Stomach (tissue), 9 donors: ENCODE results near the gene TMEM258. TPM values are rescaled to one million over a fixed set of nuclear protein-coding genes. Genes with fewer than 3 reads are reported as not detected.

Experiments
- DNase-seq, 2 donors: peaks; one replicate each; pipeline versions ENCODE4 v3.0.0 to v3.0.0-alpha.2; 2013 to 2019
- H3K27ac ChIP-seq, 5 donors: fragments of 200-600 bp in 4 of 5; sonication (generic) in 4 of 5; one replicate each; pipeline ENCODE4 v1.5.1; 2013 to 2019; ENCODE audit warnings: mild to moderate bottlenecking in 1 of 5, moderate library complexity in 1 of 5
- H3K27me3 ChIP-seq, 3 donors: fragments of 200-600 bp; sonication (generic); one replicate each; pipeline ENCODE4 v1.5.1; 2017 to 2019; ENCODE audit warnings: mixed run types in 1 of 3
- H3K36me3 ChIP-seq, 4 donors: fragments of 200-600 bp; sonication (generic); 1 replicate in 3 of 4; 2 replicates in 1 of 4; pipeline ENCODE4 v1.5.1; 2016 to 2019
- H3K4me1 ChIP-seq, 4 donors: fragments of 200-600 bp; sonication (generic); one replicate each; pipeline ENCODE4 v1.5.1; 2016 to 2019
- H3K4me3 ChIP-seq, 4 donors: fragments of 200-600 bp; sonication (generic) in 3 of 4; one replicate each; pipeline ENCODE4 v1.5.1; 2016 to 2019; ENCODE audit warnings: mild to moderate bottlenecking in 1 of 4
- H3K9me3 ChIP-seq, 4 donors: fragments of 200-600 bp; sonication (generic); one replicate each; pipeline ENCODE4 v1.5.1; 2016 to 2019
- EP300 ChIP-seq: sonication (generic); formaldehyde crosslinking; IDR thresholded peaks from one replicate; pipeline ENCODE4 v1.6.1; 2017; ENCODE audit warnings: antibody characterized with exemption
- POLR2A ChIP-seq, 4 donors: fragments of 450-650 bp; IDR thresholded peaks; one replicate each; pipeline ENCODE4 v1.6.1; 2016; ENCODE audit warnings: antibody characterized with exemption in 4 of 4, control low read depth in 2 of 4, mild to moderate bottlenecking in 1 of 4, moderate library complexity in 1 of 4
- POLR2AphosphoS5 ChIP-seq, 3 donors: sonication (generic); formaldehyde crosslinking; IDR thresholded peaks; one replicate each; pipeline ENCODE4 v1.6.1; 2016; ENCODE audit warnings: antibody characterized with exemption in 3 of 3
- WGBS, 5 donors: extraction: QIAGEN DNeasy Blood & Tissue Kit in 3 of 5; methylation state at CpG; one replicate each; pipeline versions ENCODE4 v1.1.5 to v1.1.7; 2013 to 2018; 5-methylcytosine and 5-hydroxymethylcytosine counted together
- intact Hi-C: fragments of 100-400 bp; cut with DNase I; formaldehyde crosslinking; loops from one replicate; pipeline ENCODE4 v1.15.1; 2023; ENCODE audit warnings: low total_unique reads
- polyA plus RNA-seq, 3 donors: library from polyadenylated mRNA; stranded (reverse); fragments of 200-250 nt; gene quantifications; one replicate each; pipeline ENCODE4 v1.2.3, GENCODE V29; 2013
- total RNA-seq, 5 donors: library from RNA; depleted of rRNA; stranded (reverse); fragments of >200 nt; gene quantifications; one replicate each; pipeline versions ENCODE4 v1.1.0 to v1.2.3, GENCODE V29; 2014 to 2016
- TF ChIP-seq, protein P1 (sequence below), 7 experiments: fragments of 450-650 bp in 4 of 7; fragments of 200-600 bp in 3 of 7; sonication (generic) in 3 of 7; IDR thresholded peaks; one replicate each; pipeline ENCODE4 v1.5.1; 2016 to 2019; ENCODE audit warnings: antibody characterized with exemption in 7 of 7, control low read depth in 2 of 7, mild to moderate bottlenecking in 1 of 7
- donor health status: healthy with polysubstance abuse.
- donor health status: Bipolar disorder and iron deficiency.
- donor health status: healthy.

TMEM258 gene
- total and polyA plus RNA-seq, 8 donors: 24.1 to 274 (median 50.3) TPM; not detected in 1

DNA sequence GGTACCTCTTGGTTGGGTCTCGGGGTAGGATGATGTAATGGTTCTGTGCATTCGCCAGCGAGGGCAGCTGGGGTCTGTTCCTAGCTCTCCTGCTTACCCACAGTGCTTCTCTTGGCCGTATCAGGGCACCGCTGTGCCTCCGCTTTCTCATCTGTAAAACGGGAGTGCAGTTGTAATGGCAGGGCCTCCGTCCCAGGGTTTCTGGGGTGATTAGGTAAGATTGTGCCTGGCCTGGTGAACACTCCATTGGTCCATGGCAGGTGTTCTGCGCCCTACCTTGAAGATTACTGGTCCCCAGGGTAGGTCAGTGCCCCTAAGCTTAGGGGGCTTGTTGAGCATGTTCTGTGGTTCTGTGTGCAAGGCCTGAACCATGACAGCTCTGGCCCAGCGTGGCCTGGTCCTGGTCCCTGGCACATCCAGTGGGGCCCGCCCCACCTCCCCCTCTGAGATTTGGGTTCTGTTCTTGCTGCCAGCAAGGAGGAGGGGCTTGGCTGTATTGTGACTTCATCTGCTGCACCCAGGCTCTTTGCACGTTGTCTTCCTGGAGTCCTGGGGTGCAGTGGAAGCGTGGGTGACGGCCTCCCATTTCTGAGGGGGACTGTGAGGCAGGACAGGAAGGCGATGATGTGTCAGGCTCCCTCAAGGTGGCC lies 35.1 kb downstream of the TMEM258 start:
- Histone ChIP-seq H3K27ac (peak overlapping the region; percentile 89 to 93 (median 91)), H3K27me3 (peaks cover 0 to 32% (median 0%) of the 10 kb centered on the region in 3 donors), H3K36me3 (no peaks in the 10 kb centered on the region), H3K9me3 (no peaks in the 10 kb centered on the region), H3K4me1 (peaks cover 38 to 71% (median 67%) of the 10 kb centered on the region in 4 donors), H3K4me3 (peak overlapping the region in 2 of 4 donors; percentile 13 to 31)
- 41 to 61% (median 43%) methylated on average over 13 to 15 of the region's 15 CpGs for WGBS, 5 donors
- DNase-seq: peak in 1 of 2 donors; percentile 72
- intact Hi-C loops: no loop called here
- TF ChIP-seq POLR2AphosphoS5 (IDR thresholded peaks at IDR 0.05): peak in 1 of 3 donors; percentile 21
- TF ChIP-seq POLR2A (IDR thresholded peaks at IDR 0.05): no peak
- no peak for TF ChIP-seq EP300
- TF ChIP-seq, protein P1, sequence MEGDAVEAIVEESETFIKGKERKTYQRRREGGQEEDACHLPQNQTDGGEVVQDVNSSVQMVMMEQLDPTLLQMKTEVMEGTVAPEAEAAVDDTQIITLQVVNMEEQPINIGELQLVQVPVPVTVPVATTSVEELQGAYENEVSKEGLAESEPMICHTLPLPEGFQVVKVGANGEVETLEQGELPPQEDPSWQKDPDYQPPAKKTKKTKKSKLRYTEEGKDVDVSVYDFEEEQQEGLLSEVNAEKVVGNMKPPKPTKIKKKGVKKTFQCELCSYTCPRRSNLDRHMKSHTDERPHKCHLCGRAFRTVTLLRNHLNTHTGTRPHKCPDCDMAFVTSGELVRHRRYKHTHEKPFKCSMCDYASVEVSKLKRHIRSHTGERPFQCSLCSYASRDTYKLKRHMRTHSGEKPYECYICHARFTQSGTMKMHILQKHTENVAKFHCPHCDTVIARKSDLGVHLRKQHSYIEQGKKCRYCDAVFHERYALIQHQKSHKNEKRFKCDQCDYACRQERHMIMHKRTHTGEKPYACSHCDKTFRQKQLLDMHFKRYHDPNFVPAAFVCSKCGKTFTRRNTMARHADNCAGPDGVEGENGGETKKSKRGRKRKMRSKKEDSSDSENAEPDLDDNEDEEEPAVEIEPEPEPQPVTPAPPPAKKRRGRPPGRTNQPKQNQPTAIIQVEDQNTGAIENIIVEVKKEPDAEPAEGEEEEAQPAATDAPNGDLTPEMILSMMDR (IDR thresholded peaks at IDR 0.05): no peak

DNA sequence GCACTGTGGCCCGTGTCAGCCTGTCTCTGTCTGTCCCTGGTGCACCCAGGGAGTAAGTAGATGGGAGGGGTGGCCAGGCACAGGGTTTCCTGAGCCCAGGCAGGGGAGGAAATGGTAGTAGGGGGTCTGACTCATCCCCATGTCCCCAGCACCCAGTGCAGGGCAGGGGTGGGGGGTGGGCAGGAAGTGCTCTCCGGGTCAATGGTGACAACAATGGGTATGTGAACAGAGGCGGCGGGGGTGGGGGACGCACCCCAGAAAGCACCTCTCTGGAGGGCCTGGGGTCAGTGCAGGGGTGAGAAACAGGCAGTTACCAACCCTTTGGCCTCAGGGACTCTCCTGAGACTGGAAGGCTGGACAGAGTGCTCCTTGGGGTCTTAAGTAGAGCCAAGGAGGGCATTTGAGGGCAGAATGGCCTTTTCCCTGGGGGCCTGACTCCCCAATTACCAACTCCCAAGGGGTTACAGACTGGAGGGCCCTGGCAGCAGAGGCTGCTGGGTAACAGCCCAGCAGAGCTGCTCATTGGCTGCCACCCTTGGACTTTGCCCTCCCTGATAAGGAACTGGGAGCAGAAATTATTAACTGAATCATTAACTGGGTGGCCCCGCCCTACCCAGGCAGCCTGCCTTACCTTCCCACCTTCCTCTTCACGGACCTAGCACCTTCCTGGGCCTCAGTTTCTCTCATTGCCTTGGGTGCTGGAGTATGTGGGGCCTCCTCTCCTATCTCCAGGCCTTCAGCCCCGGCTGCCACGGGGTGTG lies 35.8 kb downstream of the TMEM258 start:
- H3K36me3 ChIP-seq: no peaks in the 10 kb centered on the region
- WGBS, 5 donors: 16 to 50% (median 46%) methylated on average over 5 to 9 of the region's 9 CpGs
- DNase-seq: peak; percentile 88 to 95
- peaks cover 0 to 34% (median 0%) of the 10 kb centered on the region in 3 donors for H3K27me3 ChIP-seq
- peak overlapping the region in 2 of 4 donors; percentile 62 to 66 for H3K4me3 ChIP-seq
- H3K4me1 ChIP-seq: peaks cover 41 to 70% (median 68%) of the 10 kb centered on the region in 4 donors
- H3K27ac ChIP-seq: peak overlapping the region; percentile 89 to 93 (median 91)
- no peaks in the 10 kb centered on the region for H3K9me3 ChIP-seq
- peak in 2 of 3 donors; percentile 54 to 65 for TF ChIP-seq POLR2AphosphoS5 (IDR thresholded peaks at IDR 0.05)
- TF ChIP-seq POLR2A (IDR thresholded peaks at IDR 0.05): no peak
- intact Hi-C loops: no loop called here

DNA sequence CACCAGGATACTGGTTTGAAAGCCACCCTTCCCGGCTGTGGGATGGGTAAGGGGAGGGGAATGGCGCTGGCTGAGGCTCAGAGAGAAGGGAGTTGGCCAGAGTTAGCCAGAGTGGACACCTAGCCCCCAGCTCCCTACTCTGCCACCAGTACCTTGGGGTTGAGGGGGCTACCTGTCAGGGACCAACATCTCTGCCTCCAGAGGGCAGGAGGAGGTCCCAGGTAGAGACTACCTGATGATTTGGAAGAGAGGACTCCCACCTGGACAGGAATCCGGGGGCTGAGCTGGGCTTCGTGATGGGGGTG lies 36.3 kb downstream of the TMEM258 start:
- Histone ChIP-seq H3K4me3 (peak overlapping the region in 2 of 4 donors; percentile 62 to 66), H3K9me3 (no peaks in the 10 kb centered on the region), H3K27ac (peak overlapping the region; percentile 89 to 93 (median 91)), H3K4me1 (peaks cover 39 to 64% (median 62%) of the 10 kb centered on the region in 4 donors), H3K27me3 (peaks cover 0 to 32% (median 0%) of the 10 kb centered on the region in 3 donors), H3K36me3 (no peaks in the 10 kb centered on the region)
- TF ChIP-seq, protein P1 (IDR thresholded peaks at IDR 0.05): no peak
- TF ChIP-seq EP300 (no peak), POLR2A (IDR thresholded peaks at IDR 0.05) (no peak), POLR2AphosphoS5 (IDR thresholded peaks at IDR 0.05) (no peak)
- intact Hi-C loops: no loop called here
- WGBS, 5 donors: 31 to 51% (median 39%) methylated on average over 2 to 4 of the region's 4 CpGs
- no peak for DNase-seq

DNA sequence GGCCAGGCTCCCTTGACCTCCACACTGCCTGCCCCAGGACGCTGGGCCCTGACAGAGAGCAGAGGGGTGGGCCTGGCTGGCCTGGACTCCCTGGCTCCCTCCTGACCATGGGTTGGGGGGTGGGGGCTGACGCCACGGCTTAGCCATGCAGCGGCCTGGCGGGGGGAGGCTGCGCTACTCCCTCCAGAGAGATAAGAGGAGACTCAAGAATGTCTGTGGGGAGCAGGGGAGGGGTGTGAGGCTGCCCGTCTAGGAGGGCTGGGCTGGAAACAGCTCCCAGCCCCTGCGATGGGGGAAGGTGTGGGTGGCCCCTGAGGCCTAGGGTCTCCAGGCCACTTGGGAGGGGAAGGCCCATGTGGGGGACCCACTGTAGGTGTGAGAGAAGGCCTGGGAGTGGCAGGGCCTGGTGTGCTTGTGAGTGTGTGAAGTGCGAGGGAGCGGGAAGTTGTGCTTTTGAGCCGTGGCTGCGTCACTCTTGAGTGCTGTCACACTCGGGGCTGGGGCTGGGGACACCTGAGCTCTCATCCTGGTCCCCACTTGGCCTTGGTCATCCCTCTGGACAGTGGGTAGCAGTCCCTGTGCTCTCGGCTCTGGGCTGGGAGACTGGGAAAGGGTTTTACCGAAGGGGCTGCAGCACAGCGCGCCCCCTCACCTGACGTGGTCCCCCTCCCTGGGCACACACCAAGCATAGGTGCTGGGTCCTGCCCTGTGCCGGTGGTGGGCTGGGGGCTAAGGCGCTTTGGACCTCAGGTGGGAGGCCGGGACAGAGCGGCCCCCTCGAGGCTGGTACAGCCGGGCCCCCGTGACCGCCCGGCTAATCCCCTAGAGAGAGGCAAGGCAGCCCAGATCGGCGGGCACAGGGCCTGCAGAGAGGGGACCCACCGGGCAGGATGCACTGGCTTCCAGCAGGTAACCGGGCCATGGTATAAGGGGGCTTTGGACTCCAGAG lies 37.6 kb downstream of the TMEM258 start:
- no peaks in the 10 kb centered on the region for H3K36me3 ChIP-seq
- peak overlapping the region; percentile 50 to 66 (median 59) for H3K4me3 ChIP-seq
- no peak for TF ChIP-seq EP300
- TF ChIP-seq, protein P1 (IDR thresholded peaks at IDR 0.05): no peak
- peak in 2 of 3 donors; percentile 21 to 39 for TF ChIP-seq POLR2AphosphoS5 (IDR thresholded peaks at IDR 0.05)
- no peak for TF ChIP-seq POLR2A (IDR thresholded peaks at IDR 0.05)
- peaks cover 35 to 52% (median 51%) of the 10 kb centered on the region in 4 donors for H3K4me1 ChIP-seq
- H3K27me3 ChIP-seq: peaks cover 0 to 30% (median 0%) of the 10 kb centered on the region in 3 donors
- peak overlapping the region; percentile 89 to 93 (median 91) for H3K27ac ChIP-seq
- peak; percentile 71 to 85 for DNase-seq
- H3K9me3 ChIP-seq: no peaks in the 10 kb centered on the region
- intact Hi-C loops: no loop called here
- WGBS, 5 donors: 33 to 60% (median 51%) methylated on average over 15 to 31 of the region's 31 CpGs
